Choroid plexus epithelial cell (primary cell): ENCODE data around the gene STARD13.

Experiments used
- DNase-seq: peaks from one replicate; pipeline ENCODE4 v3.0.0-alpha.2; 2010; ENCODE audit warnings: low read depth
- H3K4me3 ChIP-seq: 2 replicates; pipeline ENCODE4 v1.5.1; 2011; ENCODE audit warnings: low read depth, mild to moderate bottlenecking, control low read depth, low read length, moderate library complexity
- TF ChIP-seq, protein P1 (sequence below): conservative IDR thresholded peaks from 2 replicates; pipeline ENCODE4 v1.5.1; 2011; ENCODE audit warnings: low read depth, mild to moderate bottlenecking, control low read depth, inconsistent platforms, low read length, moderate library complexity

The STARD13 gene

DNA sequence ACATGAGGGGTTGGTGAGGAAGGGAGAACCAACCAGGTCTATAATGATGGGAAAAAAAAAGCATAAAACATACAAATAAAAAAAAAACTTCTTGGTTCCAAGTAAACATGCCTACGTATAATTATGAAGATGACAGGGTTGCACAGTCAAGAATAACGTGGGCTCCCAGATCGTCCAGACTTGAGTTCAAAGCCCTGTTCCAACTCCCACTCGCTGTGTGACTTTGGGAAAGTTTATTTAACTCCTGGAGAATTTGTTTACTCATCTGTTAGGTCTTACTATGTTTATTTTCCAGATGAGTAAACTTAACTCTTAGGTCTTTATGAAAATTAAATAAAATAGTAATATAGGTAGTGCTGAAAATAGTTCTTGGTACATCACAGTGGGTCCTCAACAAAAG lies 13.8 kb downstream of the STARD13 start:
- no peak for DNase-seq
- TF ChIP-seq, protein P1, sequence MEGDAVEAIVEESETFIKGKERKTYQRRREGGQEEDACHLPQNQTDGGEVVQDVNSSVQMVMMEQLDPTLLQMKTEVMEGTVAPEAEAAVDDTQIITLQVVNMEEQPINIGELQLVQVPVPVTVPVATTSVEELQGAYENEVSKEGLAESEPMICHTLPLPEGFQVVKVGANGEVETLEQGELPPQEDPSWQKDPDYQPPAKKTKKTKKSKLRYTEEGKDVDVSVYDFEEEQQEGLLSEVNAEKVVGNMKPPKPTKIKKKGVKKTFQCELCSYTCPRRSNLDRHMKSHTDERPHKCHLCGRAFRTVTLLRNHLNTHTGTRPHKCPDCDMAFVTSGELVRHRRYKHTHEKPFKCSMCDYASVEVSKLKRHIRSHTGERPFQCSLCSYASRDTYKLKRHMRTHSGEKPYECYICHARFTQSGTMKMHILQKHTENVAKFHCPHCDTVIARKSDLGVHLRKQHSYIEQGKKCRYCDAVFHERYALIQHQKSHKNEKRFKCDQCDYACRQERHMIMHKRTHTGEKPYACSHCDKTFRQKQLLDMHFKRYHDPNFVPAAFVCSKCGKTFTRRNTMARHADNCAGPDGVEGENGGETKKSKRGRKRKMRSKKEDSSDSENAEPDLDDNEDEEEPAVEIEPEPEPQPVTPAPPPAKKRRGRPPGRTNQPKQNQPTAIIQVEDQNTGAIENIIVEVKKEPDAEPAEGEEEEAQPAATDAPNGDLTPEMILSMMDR, result no peak
- H3K4me3 ChIP-seq, result no peak overlapping the region

DNA sequence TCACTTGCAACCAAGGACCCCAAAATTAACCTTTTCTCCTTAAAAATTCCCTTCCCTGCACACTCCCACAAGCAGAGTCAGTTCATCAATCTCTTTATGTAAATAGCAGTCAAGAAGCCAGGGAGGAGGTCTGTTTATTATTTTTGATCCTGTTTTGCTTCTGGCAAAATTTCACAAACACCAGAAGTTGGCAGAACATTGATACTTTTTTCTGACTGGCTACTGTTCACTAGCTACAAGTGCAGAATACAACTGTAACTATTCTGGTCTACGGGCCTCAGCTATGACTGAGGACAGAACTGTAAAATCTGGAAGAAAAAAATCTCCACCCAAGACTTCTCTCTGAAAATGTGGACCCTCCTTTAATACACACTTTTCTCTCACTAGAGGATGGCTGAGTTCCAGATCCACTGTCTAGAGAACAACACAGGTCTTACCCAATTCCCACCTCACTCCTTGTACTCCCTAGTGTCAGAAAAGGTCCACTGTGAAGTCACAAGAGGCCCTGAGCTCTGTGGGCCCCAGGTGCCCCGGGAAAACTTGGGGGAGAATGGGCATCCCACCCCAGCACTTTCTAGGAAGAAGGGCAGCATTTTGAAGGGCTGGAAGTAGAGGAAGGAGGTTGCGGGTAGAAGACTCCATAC lies 14.5 kb downstream of the STARD13 start:
- TF ChIP-seq, protein P1, result no peak
- H3K4me3 ChIP-seq, result no peak overlapping the region
- peak; percentile 64 for DNase-seq

GRCh38 chr13:33265607-33266006 lies 19.9 kb downstream of the STARD13 start:
- no peak overlapping the region for H3K4me3 ChIP-seq
- no peak for DNase-seq
- TF ChIP-seq, protein P1, result no peak

DNA sequence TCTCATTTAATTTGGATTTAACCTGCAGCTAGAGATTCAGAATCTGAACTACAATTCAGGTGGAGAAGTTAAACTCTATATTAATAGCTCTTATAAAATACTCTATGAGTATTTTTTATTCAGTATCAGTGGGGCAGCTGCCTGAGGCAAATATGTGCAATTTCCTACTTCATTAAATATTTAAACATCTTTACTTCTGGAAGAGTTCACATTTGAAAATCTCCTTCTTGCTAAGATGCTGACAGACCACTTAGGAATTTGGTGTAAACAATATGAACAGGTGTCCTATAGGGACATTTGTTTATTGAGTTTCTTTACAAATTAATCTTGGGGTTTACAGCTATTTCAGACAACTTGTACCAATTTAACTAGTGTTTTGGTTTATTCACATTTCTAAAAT lies 20.4 kb downstream of the STARD13 start:
- DNase-seq, result no peak
- H3K4me3 ChIP-seq, result no peak overlapping the region
- TF ChIP-seq, protein P1, result no peak

DNA sequence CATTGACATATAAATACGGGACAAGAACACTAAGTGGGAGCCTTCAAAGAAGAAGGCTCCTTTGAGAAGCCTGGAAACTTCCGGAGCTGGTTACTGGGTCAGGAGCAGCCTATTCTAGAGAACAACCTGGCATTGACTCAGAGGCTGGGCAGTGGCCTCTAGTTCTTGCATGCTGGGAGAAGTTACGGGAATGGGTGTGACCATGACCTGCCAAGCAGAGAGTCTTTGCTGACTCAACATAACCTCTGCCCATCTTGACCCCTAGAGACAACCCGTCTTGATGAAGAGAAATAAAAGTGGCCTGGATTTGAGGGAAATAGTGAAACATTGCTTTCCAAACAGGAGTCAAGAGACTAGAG lies 21.0 kb downstream of the STARD13 start:
- TF ChIP-seq, protein P1, result no peak
- no peak for DNase-seq

GRCh38 chr13:33263976-33264619 lies 21.5 kb downstream of the STARD13 start:
- DNase-seq, result no peak
- no peak overlapping the region for H3K4me3 ChIP-seq
- TF ChIP-seq, protein P1, result no peak

More for the DNA sequence above, 21.0 kb downstream of the STARD13 start:
- no peak overlapping the region for H3K4me3 ChIP-seq

GRCh38 chr13:33263484-33263883 lies 22.1 kb downstream of the STARD13 start:
- no peak overlapping the region for H3K4me3 ChIP-seq
- no peak for DNase-seq
- TF ChIP-seq, protein P1, result no peak
